HCT116 (cell line): Measurements from ENCODE around the gene DPYSL5. TPM values are rescaled to one million over a fixed set of nuclear protein-coding genes. Genes with fewer than 3 reads are reported as not detected.

Experiments used
- ATAC-seq: fragments of 200-7000 bp; cut with Tn5 transposase; 2 replicates; pipeline ENCODE4 v1.9.1; 2020; ENCODE audit warnings: mild to moderate bottlenecking, moderate library complexity
- BruUV-seq: library from RNA; stranded (reverse); fragments of 400-500 nt; replicated peaks from 2 replicates; lab custom pipeline; 2021; lab: Mats Ljungman, UMichigan
- CTCF ChIA-PET: fragments of 300-600 bp; sonication (Branson Sonifier 250); formaldehyde crosslinking; loops from one replicate; lab custom pipeline; 2021; ENCODE audit warnings: antibody characterized with exemption; lab: Charles Lee
- POLR2A ChIA-PET: fragments of 300-600, 350-600 bp; sonication (Branson Sonifier 250); formaldehyde crosslinking; loops from one replicate; lab custom pipeline; 2021; ENCODE audit warnings: antibody characterized with exemption; lab: Charles Lee
- RAD21 ChIA-PET, 2 experiments: fragments of 300-600 bp; sonication (Branson Sonifier 250); formaldehyde crosslinking; loops; one replicate each; lab custom pipeline; 2023; ENCODE audit warnings: low total read pairs in 2 of 2; ENCODE audit not compliant: uncharacterized antibody in 2 of 2, unreplicated experiment in 2 of 2, low non-redundant PET in 1 of 2; lab: Charles Lee
- DNase-seq: peaks from one replicate; pipeline ENCODE4 v3.0.0-alpha.2; 2010; ENCODE audit warnings: low read depth, low spot score
- H2AFZ ChIP-seq: fragments of 200-600 bp; shearing (Covaris generic), sonication (generic); 2 replicates; pipeline ENCODE4 v1.6.1; 2017; ENCODE audit warnings: low read depth, mixed run types, mixed read lengths, antibody characterized with exemption, low read length; ENCODE audit not compliant: poor library complexity, severe bottlenecking
- H3K27ac ChIP-seq: 2 replicates; pipeline ENCODE4 v1.5.1; 2012; ENCODE audit warnings: low read depth, low read length
- H3K27me3 ChIP-seq: fragments of 200-600 bp; sonication (generic); 2 replicates; pipeline ENCODE4 v1.6.1; 2016; ENCODE audit warnings: mixed run types, low read length, mixed read lengths; ENCODE audit not compliant: insufficient read depth
- H3K36me3 ChIP-seq, 2 experiments: fragments of 200-500 bp in 1 of 2; fragments of 200-600 bp in 1 of 2; sonication (Bioruptor generic) in 1 of 2; sonication (generic) in 1 of 2; 2 replicates each; pipeline versions ENCODE4 v1.5.1 to v1.6.1; 2014 to 2016; ENCODE audit warnings: low read length in 2 of 2, inconsistent platforms in 1 of 2, mixed read lengths in 1 of 2, mixed run types in 1 of 2; ENCODE audit not compliant: insufficient read depth in 2 of 2, control insufficient read depth in 1 of 2
- H3K4me1 ChIP-seq, 2 experiments: fragments of 200-600 bp in 1 of 2; sonication (generic) in 1 of 2; 2 replicates each; pipeline versions ENCODE4 v1.5.1 to v1.6.1; 2012 to 2017; ENCODE audit warnings: low read length in 2 of 2, inconsistent platforms in 1 of 2, mild to moderate bottlenecking in 1 of 2, mixed read lengths in 1 of 2, mixed run types in 1 of 2, moderate library complexity in 1 of 2; ENCODE audit not compliant: insufficient read depth in 2 of 2, control insufficient read depth in 1 of 2
- H3K4me2 ChIP-seq: fragments of 200-600 bp; sonication (generic); 2 replicates; pipeline ENCODE4 v1.6.1; 2017; ENCODE audit warnings: mixed run types, low read length, mixed read lengths
- H3K4me3 ChIP-seq, 2 experiments: fragments of 200-600 bp in 1 of 2; sonication (generic) in 1 of 2; replicated peaks in 1 of 2; 2 replicates each; pipeline ENCODE4 v1.5.1; 2011 to 2016; ENCODE audit warnings: low read length in 2 of 2, control low read depth in 1 of 2, low read depth in 1 of 2, mild to moderate bottlenecking in 1 of 2, mixed read lengths in 1 of 2, mixed run types in 1 of 2
- H3K79me2 ChIP-seq: fragments of 200-600 bp; sonication (generic); 2 replicates; pipeline ENCODE4 v1.6.1; 2017; ENCODE audit warnings: mild to moderate bottlenecking, mixed run types, low read length, moderate library complexity, mixed read lengths; ENCODE audit not compliant: insufficient read depth
- H3K9ac ChIP-seq: fragments of 200-600 bp; sonication (generic); 2 replicates; pipeline ENCODE4 v1.6.1; 2016; ENCODE audit warnings: low read length, mixed read lengths
- H3K9me2 ChIP-seq: fragments of 200-600 bp; sonication (generic), shearing (Covaris generic); 2 replicates; pipeline ENCODE4 v1.6.1; 2017; ENCODE audit warnings: mixed run types, mild to moderate bottlenecking, moderate library complexity; ENCODE audit not compliant: insufficient read depth
- H3K9me3 ChIP-seq, 2 experiments: fragments of 200-500 bp in 1 of 2; fragments of 200-600 bp in 1 of 2; sonication (Bioruptor generic) in 1 of 2; sonication (generic) in 1 of 2; 2 replicates each; pipeline ENCODE4 v1.6.1; 2014 to 2017; ENCODE audit warnings: low read length in 2 of 2, mixed read lengths in 2 of 2, inconsistent platforms in 1 of 2, low read depth in 1 of 2, mild to moderate bottlenecking in 1 of 2, mixed run types in 1 of 2, moderate library complexity in 1 of 2; ENCODE audit not compliant: control insufficient read depth in 1 of 2, insufficient read depth in 1 of 2
- H4K20me1 ChIP-seq: fragments of 200-600 bp; sonication (generic), shearing (Covaris generic); 2 replicates; pipeline ENCODE4 v1.6.1; 2017; ENCODE audit warnings: mixed run types, mild to moderate bottlenecking, moderate library complexity; ENCODE audit not compliant: insufficient read depth
- ATF3 ChIP-seq: IDR thresholded peaks from 2 replicates; pipeline ENCODE4 v1.6.1; 2012
- EZH2 ChIP-seq: fragments of 200-600 bp; sonication (generic); IDR thresholded peaks from 2 replicates; pipeline ENCODE4 v1.6.1; 2017; ENCODE audit warnings: antibody characterized with exemption, mixed run types
- EZH2phosphoT487 ChIP-seq: fragments of 200-600 bp; IDR thresholded peaks from 2 replicates; pipeline ENCODE4 v1.6.1; 2018; ENCODE audit warnings: antibody characterized with exemption, borderline replicate concordance
- FOSL1 ChIP-seq: IDR thresholded peaks from 2 replicates; pipeline ENCODE4 v1.6.1; 2012; ENCODE audit warnings: low read depth
- MAX ChIP-seq: IDR thresholded peaks from 2 replicates; pipeline ENCODE4 v1.6.1; 2012
- POLR2A ChIP-seq: IDR thresholded peaks from 2 replicates; pipeline ENCODE4 v1.7.0; 2011; ENCODE audit warnings: borderline replicate concordance; ENCODE audit not compliant: insufficient read depth, insufficient read length; ENCODE audit errors: extremely low read depth
- POLR2AphosphoS5 ChIP-seq: IDR thresholded peaks from 2 replicates; pipeline ENCODE4 v1.6.1; 2011; ENCODE audit warnings: mild to moderate bottlenecking, low read depth, low read length, moderate library complexity
- SIN3A ChIP-seq: IDR thresholded peaks from 2 replicates; pipeline ENCODE4 v1.6.1; 2012; ENCODE audit warnings: low read depth
- YY1 ChIP-seq: IDR thresholded peaks from 2 replicates; pipeline ENCODE4 v1.6.1; 2011; ENCODE audit warnings: low read length, low read depth, moderate library complexity, mild to moderate bottlenecking; ENCODE audit not compliant: insufficient replicate concordance; ENCODE audit errors: extremely low read depth
- ZNF274 ChIP-seq: fragments of 200-500 bp; sonication (Bioruptor generic); IDR thresholded peaks from 2 replicates; pipeline ENCODE4 v1.6.1; 2014; ENCODE audit warnings: mild to moderate bottlenecking, low read depth, low read length, inconsistent platforms
- intact Hi-C: fragments of 100-400 bp; cut with micrococcal nuclease; formaldehyde crosslinking; loops from 2 replicates; pipeline ENCODE4 v1.10.0; 2022
- total RNA-seq: library from RNA; stranded (reverse); gene quantifications from one replicate; pipeline ENCODE4 v1.2.1, GENCODE V29; 2021; ENCODE audit not compliant: unreplicated experiment
- TF ChIP-seq, protein P1 (sequence below), 3 experiments: fragments of 200-600 bp in 1 of 3; sonication (generic) in 1 of 3; IDR thresholded peaks in 2 of 3; conservative IDR thresholded peaks in 1 of 3; 2 replicates each; pipeline ENCODE4 v1.5.1; 2012 to 2017; ENCODE audit warnings: low read depth in 2 of 3, low read length in 2 of 3, antibody characterized with exemption in 1 of 3, borderline replicate concordance in 1 of 3, control low read depth in 1 of 3, mild to moderate bottlenecking in 1 of 3, mixed read lengths in 1 of 3, mixed run types in 1 of 3, moderate library complexity in 1 of 3; ENCODE audit not compliant: insufficient read depth in 1 of 3
- TF ChIP-seq, protein P2 (sequence below): IDR thresholded peaks from 2 replicates; pipeline ENCODE4 v1.6.1; 2011; ENCODE audit warnings: mild to moderate bottlenecking, low read length, moderate library complexity; ENCODE audit not compliant: insufficient replicate concordance; ENCODE audit errors: extremely low read depth

Gene DPYSL5
- total RNA-seq, 1 experiment from 2014 or later, result 8.4 TPM

GRCh38 chr2:26887151-26887550, 39.2 kb downstream of the DPYSL5 start:
- no peaks in the 10 kb centered on the region for H3K27me3 ChIP-seq
- ATAC-seq (no peak), DNase-seq (no peak)
- H3K27ac ChIP-seq, result no peak overlapping the region
- ChIA-PET CTCF (no interaction called here), RAD21 (no interaction called here), POLR2A (no interaction called here)
- H3K9me3 ChIP-seq, result no peaks in the 10 kb centered on the region
- H4K20me1 ChIP-seq, result no peaks in the 10 kb centered on the region
- no peaks in the 10 kb centered on the region for H3K36me3 ChIP-seq
- TF ChIP-seq EZH2, result no peak
- no peak for TF ChIP-seq EZH2phosphoT487
- TF ChIP-seq POLR2AphosphoS5, result no peak
- TF ChIP-seq, protein P1, sequence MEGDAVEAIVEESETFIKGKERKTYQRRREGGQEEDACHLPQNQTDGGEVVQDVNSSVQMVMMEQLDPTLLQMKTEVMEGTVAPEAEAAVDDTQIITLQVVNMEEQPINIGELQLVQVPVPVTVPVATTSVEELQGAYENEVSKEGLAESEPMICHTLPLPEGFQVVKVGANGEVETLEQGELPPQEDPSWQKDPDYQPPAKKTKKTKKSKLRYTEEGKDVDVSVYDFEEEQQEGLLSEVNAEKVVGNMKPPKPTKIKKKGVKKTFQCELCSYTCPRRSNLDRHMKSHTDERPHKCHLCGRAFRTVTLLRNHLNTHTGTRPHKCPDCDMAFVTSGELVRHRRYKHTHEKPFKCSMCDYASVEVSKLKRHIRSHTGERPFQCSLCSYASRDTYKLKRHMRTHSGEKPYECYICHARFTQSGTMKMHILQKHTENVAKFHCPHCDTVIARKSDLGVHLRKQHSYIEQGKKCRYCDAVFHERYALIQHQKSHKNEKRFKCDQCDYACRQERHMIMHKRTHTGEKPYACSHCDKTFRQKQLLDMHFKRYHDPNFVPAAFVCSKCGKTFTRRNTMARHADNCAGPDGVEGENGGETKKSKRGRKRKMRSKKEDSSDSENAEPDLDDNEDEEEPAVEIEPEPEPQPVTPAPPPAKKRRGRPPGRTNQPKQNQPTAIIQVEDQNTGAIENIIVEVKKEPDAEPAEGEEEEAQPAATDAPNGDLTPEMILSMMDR (IDR thresholded peaks at IDR 0.05 in 2 of 3, conservative IDR thresholded peaks at IDR 0.05 in 1 of 3; ENCODE audit: borderline replicate concordance in 1 of 3, insufficient read depth in 1 of 3, low read depth in 2 of 3, low read length in 2 of 3), result no peak
- no peak overlapping the region for H2AFZ ChIP-seq
- H3K4me2 ChIP-seq, result no peak overlapping the region
- no peaks in the 10 kb centered on the region for H3K9me2 ChIP-seq
- H3K4me3 ChIP-seq, result no peak overlapping the region
- no peaks in the 10 kb centered on the region for H3K4me1 ChIP-seq
- H3K79me2 ChIP-seq, result no peaks in the 10 kb centered on the region
- intact Hi-C loops, result no loop called here
- H3K9ac ChIP-seq, result no peak overlapping the region
- no TSS peak for BruUV-seq

DNA sequence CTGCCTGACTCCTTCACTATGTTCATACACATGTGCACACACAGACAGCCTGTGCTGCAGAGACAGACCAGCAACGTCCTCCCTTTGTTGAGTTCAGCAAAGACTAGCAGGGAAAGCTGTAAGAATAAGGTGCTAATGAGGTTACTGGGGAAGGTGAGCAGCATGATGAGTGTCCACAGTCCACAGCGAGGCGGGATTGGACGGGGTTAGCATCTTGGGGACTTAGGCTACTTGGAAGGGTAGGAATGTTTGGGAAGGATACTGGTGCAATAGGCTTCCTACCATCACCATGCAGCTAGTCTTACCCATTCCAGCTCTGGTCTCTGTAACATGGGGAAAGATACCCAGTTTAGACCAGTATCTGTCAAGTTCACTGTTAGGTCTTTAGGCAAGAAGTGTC, 41.9 kb downstream of the DPYSL5 start:
- Histone ChIP-seq H4K20me1 (no peaks in the 10 kb centered on the region), H3K4me1 (no peaks in the 10 kb centered on the region), H3K79me2 (no peaks in the 10 kb centered on the region), H3K4me2 (no peak overlapping the region), H3K9me3 (no peaks in the 10 kb centered on the region; a peak in 1 of 4 replicates), H3K36me3 (no peaks in the 10 kb centered on the region), H3K9me2 (no peaks in the 10 kb centered on the region), H2AFZ (no peak overlapping the region), H3K9ac (no peak overlapping the region), H3K27me3 (no peaks in the 10 kb centered on the region), H3K27ac (no peak overlapping the region), H3K4me3 (no peak overlapping the region)
- no peak for DNase-seq
- RAD21 ChIA-PET, result no interaction called here
- POLR2A ChIA-PET, result no interaction called here
- intact Hi-C loops, result no loop called here
- BruUV-seq, result no TSS peak
- TF ChIP-seq POLR2A (no peak), ATF3 (no peak), ZNF274 (no peak), YY1 (no peak), MAX (no peak), FOSL1 (no peak), POLR2AphosphoS5 (no peak), SIN3A (no peak)
- TF ChIP-seq, protein P2, sequence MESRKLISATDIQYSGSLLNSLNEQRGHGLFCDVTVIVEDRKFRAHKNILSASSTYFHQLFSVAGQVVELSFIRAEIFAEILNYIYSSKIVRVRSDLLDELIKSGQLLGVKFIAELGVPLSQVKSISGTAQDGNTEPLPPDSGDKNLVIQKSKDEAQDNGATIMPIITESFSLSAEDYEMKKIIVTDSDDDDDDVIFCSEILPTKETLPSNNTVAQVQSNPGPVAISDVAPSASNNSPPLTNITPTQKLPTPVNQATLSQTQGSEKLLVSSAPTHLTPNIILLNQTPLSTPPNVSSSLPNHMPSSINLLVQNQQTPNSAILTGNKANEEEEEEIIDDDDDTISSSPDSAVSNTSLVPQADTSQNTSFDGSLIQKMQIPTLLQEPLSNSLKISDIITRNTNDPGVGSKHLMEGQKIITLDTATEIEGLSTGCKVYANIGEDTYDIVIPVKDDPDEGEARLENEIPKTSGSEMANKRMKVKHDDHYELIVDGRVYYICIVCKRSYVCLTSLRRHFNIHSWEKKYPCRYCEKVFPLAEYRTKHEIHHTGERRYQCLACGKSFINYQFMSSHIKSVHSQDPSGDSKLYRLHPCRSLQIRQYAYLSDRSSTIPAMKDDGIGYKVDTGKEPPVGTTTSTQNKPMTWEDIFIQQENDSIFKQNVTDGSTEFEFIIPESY, result no peak
- TF ChIP-seq, protein P1 (IDR thresholded peaks at IDR 0.05 in 2 of 3, conservative IDR thresholded peaks at IDR 0.05 in 1 of 3; ENCODE audit: borderline replicate concordance in 1 of 3, insufficient read depth in 1 of 3, low read depth in 2 of 3, low read length in 2 of 3), result no peak
- no peak for ATAC-seq
- CTCF ChIA-PET, result no interaction called here
